RWPE2 (cell line): ENCODE measurements around the gene SEPHS2.
"Not testable (repeated sequence)": the region's sequence is repeated elsewhere in the genome, so short reads cannot be mapped to it uniquely, and the experiment has no call there.

Source experiments
- ATAC-seq: fragments of 200-7000 bp; cut with Tn5 transposase; 3 replicates; pipeline ENCODE4 v1.9.1; 2021; ENCODE audit warnings: low read depth
- DNase-seq: peaks from one replicate; pipeline ENCODE4 v3.0.0-alpha.2; 2020; ENCODE audit warnings: low spot score
- H3K27ac ChIP-seq: fragments of 450-650 bp; 2 replicates; pipeline ENCODE4 v1.5.1; 2017; ENCODE audit warnings: mild to moderate bottlenecking; ENCODE audit not compliant: poor library complexity, severe bottlenecking
- H3K27me3 ChIP-seq: fragments of 250-450 bp; sonication (Bioruptor Pico); 2 replicates; pipeline ENCODE4 v1.5.1; 2021; ENCODE audit warnings: mild to moderate bottlenecking, moderate library complexity; ENCODE audit not compliant: insufficient read depth, poor library complexity, severe bottlenecking
- H3K36me3 ChIP-seq: fragments of 250-450 bp; sonication (Bioruptor Pico); 2 replicates; pipeline ENCODE4 v1.5.1; 2020; ENCODE audit warnings: low read depth, mild to moderate bottlenecking, moderate library complexity
- H3K4me1 ChIP-seq: fragments of 250-450 bp; sonication (Bioruptor Pico); 2 replicates; pipeline ENCODE4 v1.5.1; 2021; ENCODE audit warnings: mild to moderate bottlenecking, moderate library complexity; ENCODE audit not compliant: insufficient read depth, poor library complexity, severe bottlenecking
- H3K4me3 ChIP-seq: fragments of 250-450 bp; sonication (Bioruptor Pico); 2 replicates; pipeline ENCODE4 v1.5.1; 2021; ENCODE audit warnings: mild to moderate bottlenecking, moderate library complexity; ENCODE audit not compliant: severe bottlenecking
- H3K9me3 ChIP-seq: fragments of 250-450 bp; sonication (Bioruptor Pico); 2 replicates; pipeline ENCODE4 v1.5.1; 2021; ENCODE audit warnings: mild to moderate bottlenecking, moderate library complexity; ENCODE audit not compliant: severe bottlenecking
- TF ChIP-seq, protein P1 (sequence below): fragments of 450-650 bp; IDR thresholded peaks from one replicate; pipeline ENCODE4 v1.5.1; 2017; ENCODE audit warnings: mild to moderate bottlenecking, moderate library complexity; ENCODE audit not compliant: poor library complexity, severe bottlenecking

SEPHS2 gene

DNA sequence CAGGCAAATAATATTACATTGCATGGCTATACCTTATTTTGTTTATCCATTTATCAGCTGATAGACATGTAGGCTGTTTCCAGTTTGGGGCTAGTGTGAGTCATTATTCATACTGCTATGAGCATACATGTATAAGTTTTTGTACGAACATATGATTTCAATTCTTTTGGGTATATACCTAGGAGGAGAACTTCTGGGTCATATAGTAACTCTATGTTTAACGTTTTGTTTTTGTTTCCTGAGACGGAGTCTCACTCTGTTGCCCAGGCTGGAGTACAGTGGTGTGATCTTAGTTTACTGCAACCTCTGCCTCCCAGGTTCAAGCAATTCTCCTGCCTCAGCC lies 24.5 kb upstream of the SEPHS2 start:
- Histone ChIP-seq H3K9me3 (no peaks in the 10 kb centered on the region), H3K4me1 (peaks cover 7% of the 10 kb centered on the region), H3K4me3 (no peak overlapping the region), H3K27me3 (no peaks in the 10 kb centered on the region), H3K36me3 (no peaks in the 10 kb centered on the region), H3K27ac (peak overlapping the region; percentile 33)
- no peak for DNase-seq
- no peak for ATAC-seq
- TF ChIP-seq, protein P1, sequence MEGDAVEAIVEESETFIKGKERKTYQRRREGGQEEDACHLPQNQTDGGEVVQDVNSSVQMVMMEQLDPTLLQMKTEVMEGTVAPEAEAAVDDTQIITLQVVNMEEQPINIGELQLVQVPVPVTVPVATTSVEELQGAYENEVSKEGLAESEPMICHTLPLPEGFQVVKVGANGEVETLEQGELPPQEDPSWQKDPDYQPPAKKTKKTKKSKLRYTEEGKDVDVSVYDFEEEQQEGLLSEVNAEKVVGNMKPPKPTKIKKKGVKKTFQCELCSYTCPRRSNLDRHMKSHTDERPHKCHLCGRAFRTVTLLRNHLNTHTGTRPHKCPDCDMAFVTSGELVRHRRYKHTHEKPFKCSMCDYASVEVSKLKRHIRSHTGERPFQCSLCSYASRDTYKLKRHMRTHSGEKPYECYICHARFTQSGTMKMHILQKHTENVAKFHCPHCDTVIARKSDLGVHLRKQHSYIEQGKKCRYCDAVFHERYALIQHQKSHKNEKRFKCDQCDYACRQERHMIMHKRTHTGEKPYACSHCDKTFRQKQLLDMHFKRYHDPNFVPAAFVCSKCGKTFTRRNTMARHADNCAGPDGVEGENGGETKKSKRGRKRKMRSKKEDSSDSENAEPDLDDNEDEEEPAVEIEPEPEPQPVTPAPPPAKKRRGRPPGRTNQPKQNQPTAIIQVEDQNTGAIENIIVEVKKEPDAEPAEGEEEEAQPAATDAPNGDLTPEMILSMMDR, result no peak

DNA sequence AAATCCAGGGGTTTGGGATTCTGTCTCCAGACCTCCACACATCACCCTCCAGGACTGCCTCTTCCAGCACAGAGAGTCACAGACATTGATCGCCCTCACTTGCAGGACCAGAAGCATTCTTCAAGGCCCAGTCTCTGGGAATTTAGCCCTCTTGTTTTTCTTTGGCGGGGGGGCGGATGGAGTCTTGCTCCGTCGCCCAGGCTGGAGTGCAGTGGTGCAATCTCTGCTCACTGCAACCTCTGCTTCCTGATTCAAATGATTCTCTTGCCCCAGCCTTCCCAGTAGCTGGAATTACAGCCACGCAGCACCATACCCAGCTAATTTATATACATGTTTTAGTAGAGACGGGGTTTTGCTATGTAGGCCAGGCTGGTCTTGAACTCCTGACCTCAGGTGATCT lies 18.4 kb upstream of the SEPHS2 start:
- ATAC-seq, result no peak
- Histone ChIP-seq H3K36me3 (no peaks in the 10 kb centered on the region), H3K27ac (no peak overlapping the region), H3K9me3 (no peaks in the 10 kb centered on the region), H3K27me3 (no peaks in the 10 kb centered on the region), H3K4me1 (peaks cover under 1% of the 10 kb centered on the region), H3K4me3 (no peak overlapping the region)
- TF ChIP-seq, protein P1, result no peak
- DNase-seq, result no peak

DNA sequence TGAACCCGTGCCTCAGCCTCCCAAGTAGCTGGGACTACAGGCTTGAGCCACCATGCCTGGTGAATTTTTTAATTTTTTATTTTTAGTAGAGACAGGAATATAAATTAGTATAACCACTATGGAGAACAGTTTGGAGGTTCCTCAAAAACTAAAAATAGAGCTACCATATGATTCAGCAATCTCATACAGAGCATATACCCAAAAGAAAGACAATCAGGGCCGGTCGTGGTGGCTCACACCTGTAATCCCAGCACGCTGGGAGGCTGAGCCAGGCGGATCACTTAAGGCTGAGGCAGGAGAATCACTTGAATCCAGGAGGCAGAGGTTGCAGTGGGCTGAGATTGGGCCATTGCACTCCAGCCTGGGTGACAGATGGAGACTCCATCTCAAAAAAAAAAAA lies 15.8 kb upstream of the SEPHS2 start:
- not testable (repeated sequence) for H3K27me3 ChIP-seq, DNase-seq, H3K4me3 ChIP-seq, ATAC-seq, H3K4me1 ChIP-seq, H3K36me3 ChIP-seq, H3K9me3 ChIP-seq, H3K27ac ChIP-seq

DNA sequence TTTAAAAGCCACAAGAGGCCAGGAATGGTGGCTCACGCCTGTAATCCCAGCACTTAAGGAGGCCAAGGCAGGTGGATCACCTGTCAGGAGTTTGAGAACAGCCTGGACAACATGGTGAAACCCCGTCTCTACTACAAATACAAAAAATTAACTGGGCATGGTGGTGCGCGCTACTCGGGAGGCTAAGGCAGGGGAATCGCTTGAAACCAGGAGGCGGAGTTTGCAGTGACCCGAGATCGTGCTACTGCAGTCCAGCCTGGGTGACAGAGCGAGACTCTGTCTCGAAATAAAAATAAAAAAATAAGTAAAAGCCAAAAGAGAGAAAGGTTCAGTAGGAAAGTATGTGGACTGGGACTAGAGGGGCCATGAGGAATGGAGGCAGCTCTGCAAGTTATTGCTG lies 13.8 kb upstream of the SEPHS2 start:
- H3K9me3 ChIP-seq, result no peaks in the 10 kb centered on the region
- TF ChIP-seq, protein P1, result no peak
- H3K27me3 ChIP-seq, result no peaks in the 10 kb centered on the region
- no peak overlapping the region for H3K27ac ChIP-seq
- no peaks in the 10 kb centered on the region for H3K36me3 ChIP-seq
- no peak for ATAC-seq
- no peak for DNase-seq
- no peak overlapping the region for H3K4me3 ChIP-seq
- no peaks in the 10 kb centered on the region for H3K4me1 ChIP-seq

DNA sequence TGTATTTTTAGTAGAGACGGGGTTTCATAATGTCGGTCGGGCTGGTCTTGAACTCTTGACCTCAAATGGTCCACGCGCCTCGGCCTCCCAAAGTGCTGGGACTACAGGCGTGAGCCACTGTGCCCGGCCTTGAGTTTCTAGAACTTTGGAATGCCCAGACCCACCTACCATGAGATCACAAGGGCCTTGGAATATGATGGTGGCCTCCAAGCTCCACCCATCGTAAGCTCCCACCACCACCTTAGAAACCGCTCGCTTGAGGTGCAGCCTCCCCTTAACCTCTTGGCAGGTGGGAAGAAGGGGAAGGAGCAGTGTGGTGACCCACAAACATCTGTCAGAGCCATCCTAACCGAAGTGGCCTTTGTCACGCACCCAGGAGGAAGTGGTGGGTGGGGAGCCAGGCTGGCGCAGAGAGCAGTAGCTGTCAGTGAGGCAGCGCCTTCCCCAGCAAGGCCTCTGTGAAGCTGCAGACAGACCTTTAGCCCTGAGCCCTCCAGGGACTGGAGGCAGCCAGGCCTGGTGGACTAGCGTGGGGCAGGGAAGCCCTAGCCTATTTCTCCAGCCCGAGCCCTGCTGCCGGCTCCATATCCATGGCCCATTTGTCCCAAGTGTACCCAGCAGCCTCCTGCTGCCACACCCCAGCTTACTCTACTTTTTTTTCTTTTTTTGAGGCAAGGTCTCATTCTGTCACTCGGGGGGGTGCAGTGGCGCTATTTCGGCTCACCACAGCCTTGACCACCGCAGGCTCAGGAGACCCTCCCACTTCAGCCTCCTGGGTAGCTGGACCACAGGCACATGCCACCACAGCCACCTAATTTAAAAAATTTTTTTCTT lies 13.1 kb upstream of the SEPHS2 start:
- TF ChIP-seq, protein P1, result no peak
- DNase-seq (no peak), ATAC-seq (no peak)
- Histone ChIP-seq H3K36me3 (no peaks in the 10 kb centered on the region), H3K27ac (no peak overlapping the region), H3K4me3 (no peak overlapping the region), H3K27me3 (no peaks in the 10 kb centered on the region), H3K4me1 (no peaks in the 10 kb centered on the region), H3K9me3 (no peaks in the 10 kb centered on the region)
